ENCODE measurements around the gene SLC25A19. TPM values are rescaled to one million over a fixed set of nuclear protein-coding genes. Genes with fewer than 3 reads are reported as not detected.

Gene SLC25A19
- total and polyA plus RNA-seq, 8 donors = 2.3 to 40.6 (median 9.9) TPM

- WGBS, 5 donors = 79 to 86% (median 84%) methylated on average over 4 to 12 of the region's 12 CpGs
Observed at GRCh38 chr17:75239214-75239613, 50.0 kb downstream of the SLC25A19 start.

GRCh38 chr17:75238684-75239191 lies 50.5 kb downstream of the SLC25A19 start:
- H3K27ac ChIP-seq = peak overlapping the region in 1 of 5 donors; percentile 9
- TF ChIP-seq CTCF (IDR thresholded peaks at IDR 0.05) (peak in 5 of 7 experiments; percentile 57 to 77 (median 70)), EP300 (IDR thresholded peaks at IDR 0.05) (no peak), POLR2AphosphoS5 (IDR thresholded peaks at IDR 0.05) (peak in 1 of 3 donors; percentile 54)

More at GRCh38 chr17:75239214-75239613, 50.0 kb downstream of the SLC25A19 start:
- H3K36me3 ChIP-seq = peaks cover 87 to 100% (median 100%) of the 10 kb centered on the region in 4 donors
- H3K4me3 ChIP-seq = no peak overlapping the region
- intact Hi-C loops (cut with DNase I; ENCODE audit: low total_unique reads) = no loop called here
- peaks cover 0 to 16% (median 6%) of the 10 kb centered on the region in 4 donors for H3K4me1 ChIP-seq
- TF ChIP-seq POLR2A (IDR thresholded peaks at IDR 0.05) (no peak), CTCF (IDR thresholded peaks at IDR 0.05) (no peak), EP300 (IDR thresholded peaks at IDR 0.05) (no peak), POLR2AphosphoS5 (IDR thresholded peaks at IDR 0.05) (no peak)
- DNase-seq = no peak
- H3K27ac ChIP-seq = peak overlapping the region in 1 of 5 donors; percentile 9
- H3K27me3 ChIP-seq = no peaks in the 10 kb centered on the region
- H3K9me3 ChIP-seq = no peaks in the 10 kb centered on the region

GRCh38 chr17:75238020-75238580 lies 51.1 kb downstream of the SLC25A19 start:
- no peak for TF ChIP-seq POLR2AphosphoS5 (IDR thresholded peaks at IDR 0.05)
- no peak for TF ChIP-seq CTCF (IDR thresholded peaks at IDR 0.05)
- no peak for TF ChIP-seq EP300 (IDR thresholded peaks at IDR 0.05)
- TF ChIP-seq POLR2A (IDR thresholded peaks at IDR 0.05) = no peak
- Histone ChIP-seq H3K27ac (no peak overlapping the region), H3K4me1 (peaks cover 0 to 16% (median 6%) of the 10 kb centered on the region in 4 donors), H3K36me3 (peaks cover 82 to 100% (median 100%) of the 10 kb centered on the region in 4 donors), H3K9me3 (no peaks in the 10 kb centered on the region), H3K27me3 (no peaks in the 10 kb centered on the region), H3K4me3 (no peak overlapping the region)
- 69 to 72% (median 70%) methylated on average over 11 of the region's 11 CpGs for WGBS, 5 donors
- intact Hi-C loops (cut with DNase I; ENCODE audit: low total_unique reads) = no loop called here
- DNase-seq = no peak

More at GRCh38 chr17:75238684-75239191, 50.5 kb downstream of the SLC25A19 start:
- Histone ChIP-seq H3K9me3 (no peaks in the 10 kb centered on the region), H3K36me3 (peaks cover 87 to 100% (median 100%) of the 10 kb centered on the region in 4 donors), H3K4me3 (no peak overlapping the region), H3K27me3 (no peaks in the 10 kb centered on the region), H3K4me1 (peaks cover 0 to 16% (median 6%) of the 10 kb centered on the region in 4 donors)
- intact Hi-C loops (cut with DNase I; ENCODE audit: low total_unique reads) = no loop called here
- WGBS, 5 donors = 29 to 56% (median 49%) methylated on average over 12 to 13 of the region's 13 CpGs
- peak; percentile 57 to 85 for DNase-seq

GRCh38 chr17:75237100-75238014 lies 51.9 kb downstream of the SLC25A19 start:
- TF ChIP-seq EP300 (IDR thresholded peaks at IDR 0.05) = no peak
- no peak for TF ChIP-seq CTCF (IDR thresholded peaks at IDR 0.05)
- 75 to 91% (median 81%) methylated on average over 10 to 12 of the region's 12 CpGs for WGBS, 5 donors
- H3K27me3 ChIP-seq = no peaks in the 10 kb centered on the region
- peaks cover 0 to 15% (median 6%) of the 10 kb centered on the region in 4 donors for H3K4me1 ChIP-seq
- H3K9me3 ChIP-seq = no peaks in the 10 kb centered on the region
- peaks cover 82 to 100% (median 100%) of the 10 kb centered on the region in 4 donors for H3K36me3 ChIP-seq
- intact Hi-C loops (cut with DNase I; ENCODE audit: low total_unique reads) = no loop called here
- H3K4me3 ChIP-seq = no peak overlapping the region
- DNase-seq = no peak
- H3K27ac ChIP-seq = no peak overlapping the region
